ENCODE measurements around the gene ARAP1.

The ARAP1 gene

GRCh38 chr11:72702096-72702495, 50.1 kb downstream of the ARAP1 start:
- DNase-seq: no peak

DNA sequence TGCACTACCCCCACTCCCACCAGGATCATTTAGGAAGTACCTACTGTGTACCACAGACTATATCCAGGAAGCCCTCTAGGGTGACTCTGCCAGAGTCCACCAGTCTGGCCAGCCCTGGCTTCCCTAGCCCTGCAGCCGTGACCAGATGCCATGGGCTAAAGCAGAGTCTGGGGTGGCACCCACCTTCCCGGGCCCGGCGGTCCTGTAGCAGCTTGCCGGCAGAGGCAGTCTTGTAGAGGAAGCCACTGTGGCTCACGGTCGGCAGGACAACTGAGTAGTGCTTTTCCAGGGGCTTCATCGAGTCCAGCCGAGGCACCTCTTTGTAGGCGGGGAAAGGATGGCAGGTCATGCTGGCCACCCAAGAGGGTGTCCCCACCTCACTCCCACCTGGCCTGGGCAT, 50.7 kb downstream of the ARAP1 start:
- DNase-seq: no peak

DNA sequence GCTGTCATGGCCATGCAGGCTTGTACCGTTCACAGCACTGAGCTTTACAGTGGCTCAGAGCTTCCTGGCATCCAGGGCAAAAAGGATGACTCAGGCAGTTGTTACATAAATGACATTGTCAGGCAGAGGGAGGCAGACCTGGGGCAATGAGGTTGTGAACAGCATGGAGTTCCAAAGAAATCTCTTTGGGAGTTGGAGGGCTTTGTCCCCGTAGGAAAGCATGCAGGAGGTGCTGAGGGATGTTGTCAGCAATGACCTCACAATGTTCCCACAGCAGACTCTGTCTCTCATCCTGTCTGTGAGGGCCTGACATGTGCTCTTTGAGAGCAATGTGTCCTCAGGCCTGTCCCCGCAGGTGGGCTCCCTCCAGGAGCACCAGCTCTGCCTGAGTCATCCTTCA, 52.1 kb downstream of the ARAP1 start:
- no peak for DNase-seq

DNA sequence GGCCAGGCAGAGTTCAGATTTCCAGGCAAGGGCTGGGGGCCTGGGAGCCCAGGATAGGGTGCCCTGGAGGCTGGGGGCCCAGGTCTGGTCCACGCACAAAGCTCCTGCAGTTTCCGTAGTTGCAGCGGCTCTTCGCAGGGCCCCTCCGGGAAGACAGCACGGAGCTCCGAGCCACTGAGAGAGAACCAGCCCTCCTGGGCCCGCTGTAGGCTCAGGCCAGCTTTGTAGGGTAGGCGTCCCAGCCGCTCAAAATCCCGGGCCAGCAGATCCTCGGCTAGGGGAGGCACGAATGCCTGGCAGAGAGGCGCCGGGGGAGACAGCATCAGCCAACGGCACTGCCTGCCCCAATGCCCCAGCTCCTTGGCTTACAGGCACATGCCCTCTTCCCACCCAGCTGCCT, 54.4 kb downstream of the ARAP1 start:
- DNase-seq: no peak

DNA sequence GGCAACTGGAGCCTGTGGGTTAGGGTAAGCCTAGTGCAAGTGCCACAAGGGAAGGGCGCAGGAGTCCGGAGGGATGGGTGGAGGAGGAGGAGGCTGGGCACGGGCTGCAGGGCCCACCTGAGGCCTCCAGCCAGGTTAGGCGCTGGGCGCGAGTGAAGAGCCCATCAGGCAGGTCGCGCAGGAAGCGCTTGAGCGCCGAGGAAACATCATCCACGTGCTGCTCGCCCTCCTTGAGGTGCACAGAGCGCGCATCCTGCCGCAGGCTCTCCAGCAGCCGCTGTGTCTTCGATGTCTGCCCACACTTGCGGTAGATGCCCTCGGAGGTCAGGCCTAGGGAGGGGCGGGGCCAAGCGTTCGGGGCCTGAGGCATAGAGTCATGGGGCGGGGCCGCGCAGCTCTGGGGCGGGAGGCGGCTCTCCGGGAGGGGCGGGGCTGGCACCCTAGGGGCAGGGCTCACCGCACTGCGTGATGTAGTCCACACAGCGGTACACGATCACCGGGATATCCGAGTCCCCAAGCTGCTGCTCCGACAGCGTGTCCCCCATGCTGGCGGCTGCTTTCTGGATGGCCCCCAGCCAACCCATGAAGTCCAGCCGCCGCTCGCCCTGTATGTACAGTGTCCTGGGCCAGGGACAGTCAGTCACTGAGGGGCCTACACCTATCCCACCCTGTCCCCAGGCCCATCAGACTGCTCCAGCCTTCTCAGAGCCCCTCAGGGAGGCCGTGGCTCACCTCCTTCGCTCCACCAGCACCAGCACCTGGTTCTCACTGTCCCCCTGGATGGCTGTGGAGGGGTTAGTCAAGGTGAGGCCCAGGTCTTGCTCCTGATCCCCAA, 55.1 kb downstream of the ARAP1 start:
- DNase-seq: no peak

- DNase-seq: no peak
Measured at GRCh38 chr11:72695354-72695753, 56.9 kb downstream of the ARAP1 start.

GRCh38 chr11:72693271-72693968, 58.8 kb downstream of the ARAP1 start:
- no peak for DNase-seq

GRCh38 chr11:72692498-72693237, 59.5 kb downstream of the ARAP1 start:
- DNase-seq: no peak

DNA sequence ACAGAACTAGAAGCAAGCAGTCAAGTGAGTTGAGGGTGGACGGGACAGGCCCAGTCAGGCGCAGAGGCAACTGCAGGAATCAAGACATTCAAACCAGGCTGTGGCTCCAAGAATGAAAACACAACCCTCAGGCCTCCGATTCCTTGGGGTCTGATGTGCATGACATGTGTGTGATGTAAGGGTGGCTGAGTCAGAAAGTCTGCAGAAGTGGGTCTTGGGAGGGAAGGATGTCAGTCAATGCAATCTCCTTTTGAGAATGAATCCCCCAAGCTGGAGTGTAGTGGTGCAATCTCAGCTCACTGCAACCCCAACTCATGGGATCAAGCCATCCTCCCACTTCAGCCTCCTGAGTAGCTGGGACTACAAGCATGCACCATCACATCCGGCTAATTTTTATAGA, 62.0 kb downstream of the ARAP1 start:
- DNase-seq: no peak

DNA sequence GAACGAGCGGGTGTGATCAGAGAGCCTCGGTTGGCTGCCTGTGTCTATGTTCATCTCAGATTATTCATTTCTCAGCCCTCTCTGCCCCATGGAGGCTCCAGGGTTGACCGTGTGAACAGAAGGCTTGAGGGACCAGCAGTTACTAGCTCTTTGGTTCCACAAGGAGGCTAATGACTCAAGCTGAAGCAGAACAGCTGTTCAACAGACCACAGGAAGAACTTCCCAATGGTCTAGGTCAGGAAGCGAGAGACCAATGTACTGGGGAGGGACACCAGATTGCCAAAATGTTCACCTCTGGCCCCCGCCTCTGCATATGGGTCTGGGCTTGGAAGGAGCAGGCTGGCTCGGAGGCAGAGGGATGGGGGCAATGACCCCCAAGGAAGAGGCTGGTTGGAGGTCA, 63.3 kb downstream of the ARAP1 start:
- no peak for DNase-seq

DNA sequence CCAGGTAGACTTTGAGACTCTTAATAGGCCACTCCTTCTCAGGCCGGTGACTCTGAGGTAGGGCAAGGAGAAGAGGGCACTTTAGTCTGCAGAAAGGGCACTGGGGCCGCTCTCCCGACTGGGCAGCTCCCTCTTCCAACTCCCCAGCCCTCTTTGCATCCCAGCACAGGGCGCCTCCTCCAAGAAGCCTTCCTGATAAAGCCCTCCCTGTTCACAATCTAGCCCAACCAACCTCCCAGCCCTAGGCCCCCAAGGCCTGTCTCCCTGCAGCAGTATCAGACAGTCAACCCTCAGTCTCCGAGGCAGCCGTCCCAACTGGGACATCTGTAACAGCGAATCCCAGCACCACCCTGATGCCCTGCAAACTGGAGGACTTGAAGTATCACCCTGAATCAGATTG, 63.7 kb downstream of the ARAP1 start:
- no peak for DNase-seq

- no peak for DNase-seq
Measured at GRCh38 chr11:72687326-72687725, 64.9 kb downstream of the ARAP1 start.

GRCh38 chr11:72686639-72687220, 65.5 kb downstream of the ARAP1 start:
- DNase-seq: no peak

- peak; percentile 82 for DNase-seq
Measured at GRCh38 chr11:72685560-72686480, 66.4 kb downstream of the ARAP1 start.

GRCh38 chr11:72684236-72684912, 67.8 kb downstream of the ARAP1 start:
- peak; percentile 68 for DNase-seq

- DNase-seq: peak; percentile 88
Measured at GRCh38 chr11:72683782-72684200, 68.4 kb downstream of the ARAP1 start.

GRCh38 chr11:72682858-72683243, 69.4 kb downstream of the ARAP1 start:
- no peak for DNase-seq

DNA sequence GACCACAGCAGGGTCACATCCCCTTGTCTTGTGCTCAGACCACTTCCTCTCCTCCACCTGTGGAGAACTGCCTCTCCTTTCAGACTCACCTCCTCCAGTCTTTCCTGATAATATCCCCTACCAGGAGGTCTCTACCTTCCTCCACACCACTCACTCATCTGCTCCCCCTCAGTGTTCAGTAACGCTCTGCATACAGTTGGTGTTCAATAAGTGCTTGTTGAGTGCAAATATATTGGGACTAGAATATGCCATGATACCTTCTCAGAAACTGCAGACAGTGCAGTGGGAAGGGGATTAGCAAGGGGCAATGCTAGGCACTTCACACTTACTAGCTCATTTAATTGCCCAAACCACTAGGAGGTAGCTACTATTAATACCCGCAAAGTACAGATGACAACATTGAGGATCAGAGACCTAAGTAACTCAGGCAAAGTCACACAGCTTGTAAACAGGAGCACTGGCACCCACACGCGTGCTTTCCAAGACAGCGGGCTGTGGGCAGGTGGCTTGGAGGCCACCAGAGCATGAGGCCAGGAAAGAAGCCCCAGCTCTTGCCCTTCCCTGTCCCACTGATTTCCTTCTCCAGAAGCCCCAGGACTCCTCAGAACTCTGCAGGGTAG, 69.9 kb downstream of the ARAP1 start:
- DNase-seq: no peak

- DNase-seq: no peak
Measured at GRCh38 chr11:72681226-72682153, 70.7 kb downstream of the ARAP1 start.

DNA sequence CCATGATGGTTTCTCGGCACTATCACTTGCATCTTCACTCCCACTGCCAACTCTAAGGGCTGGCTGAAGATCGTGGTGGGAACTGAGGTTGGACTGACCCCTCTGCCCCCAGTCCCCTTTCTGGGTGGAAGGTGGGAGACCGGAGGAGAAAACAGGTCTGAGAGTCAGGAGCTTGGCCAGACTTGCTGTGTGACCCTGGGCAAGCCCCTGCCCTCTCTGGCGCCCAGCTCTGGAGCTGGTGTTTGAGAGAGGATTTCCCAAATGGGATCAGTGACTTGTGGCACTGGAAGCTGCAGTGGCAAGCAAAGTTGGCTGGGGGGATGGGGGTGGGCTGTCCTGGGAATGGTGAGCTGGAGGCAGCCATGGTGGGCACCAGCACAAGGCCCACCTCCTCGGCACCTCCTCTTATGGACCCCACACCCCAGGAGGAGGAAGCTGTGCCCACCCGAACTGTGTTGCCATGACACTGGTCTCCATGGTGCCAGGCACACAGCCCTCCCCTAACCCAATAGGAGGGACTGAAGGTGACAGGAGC, 71.5 kb downstream of the ARAP1 start:
- DNase-seq: no peak

Measured in stimulated activated CD8-positive, alpha-beta memory T cell treated with anti-CD3 and anti-CD28 coated beads, Interleukin-4, amount 100 ng/mL, for 48 hours (primary cell).